ENCODE data around the gene HSPB7. TPM values are rescaled to one million over a fixed set of nuclear protein-coding genes. Genes with fewer than 3 reads are reported as not detected.
"Not testable (repeated sequence)": the region's sequence is repeated elsewhere in the genome, so short reads cannot be mapped to it uniquely, and the experiment has no call there.

Gene HSPB7
- total RNA-seq, 3 donors from 2014 or later (not counting 1 experiment from before 2014, with no cell fraction given), result not detected

DNA sequence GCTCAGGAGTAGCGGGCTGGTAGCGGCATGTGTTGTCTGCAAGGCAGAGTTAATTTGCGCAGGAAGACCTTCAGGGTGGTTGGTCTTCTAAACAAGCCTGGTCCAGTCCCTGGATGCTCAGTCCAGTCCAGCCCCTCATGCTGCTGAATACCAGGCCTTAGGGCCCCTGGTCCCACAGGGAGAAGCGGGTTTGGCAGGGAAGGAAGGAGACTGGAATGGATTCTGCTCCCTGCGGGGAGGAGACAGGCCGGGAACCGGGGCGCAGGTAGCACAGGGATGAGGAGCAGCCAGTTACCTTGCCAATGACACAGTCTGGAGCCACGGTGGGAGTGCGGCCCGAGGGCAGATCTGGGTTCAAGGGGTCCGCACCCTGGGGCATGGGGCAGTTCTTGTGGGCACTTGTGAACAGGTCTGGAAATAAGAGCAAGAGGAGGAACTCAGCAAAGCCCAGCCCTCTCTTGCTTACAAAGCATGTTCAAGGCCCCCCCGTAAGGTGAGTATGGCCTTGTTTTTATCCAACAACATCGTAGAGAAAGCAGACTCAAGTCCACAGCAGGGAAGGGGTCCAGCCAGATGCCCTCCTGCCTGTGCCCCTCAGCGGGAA is 45.5 kb upstream of the HSPB7 start:
- Mint-ChIP-seq H3K4me1 (peaks cover 16 to 20% of the 10 kb centered on the region in 2 donors), H3K4me3 (no peak overlapping the region), H3K36me3 (no peaks in the 10 kb centered on the region), H3K9me3 (no peaks in the 10 kb centered on the region), H3K27ac (no peak overlapping the region), H3K27me3 (ENCODE audit: low read depth in 2 of 2) (peaks cover 6 to 18% of the 10 kb centered on the region in 2 donors)
- no peaks in the 10 kb centered on the region for H3K9me3 ChIP-seq (ENCODE audit: control insufficient read depth, insufficient read depth, low read length)
- intact Hi-C loops (cut with micrococcal nuclease), result no loop called here
- DNase-seq, result no peak
- ATAC-seq, result no peak
- no peak overlapping the region for H3K27ac ChIP-seq (ENCODE audit: low read length)
- no peaks in the 10 kb centered on the region for H3K27me3 ChIP-seq (ENCODE audit: control insufficient read depth, insufficient read depth, low read length)
- no peaks in the 10 kb centered on the region for H3K36me3 ChIP-seq (ENCODE audit: control insufficient read depth, insufficient read depth, low read length)
- TF ChIP-seq, protein P1, sequence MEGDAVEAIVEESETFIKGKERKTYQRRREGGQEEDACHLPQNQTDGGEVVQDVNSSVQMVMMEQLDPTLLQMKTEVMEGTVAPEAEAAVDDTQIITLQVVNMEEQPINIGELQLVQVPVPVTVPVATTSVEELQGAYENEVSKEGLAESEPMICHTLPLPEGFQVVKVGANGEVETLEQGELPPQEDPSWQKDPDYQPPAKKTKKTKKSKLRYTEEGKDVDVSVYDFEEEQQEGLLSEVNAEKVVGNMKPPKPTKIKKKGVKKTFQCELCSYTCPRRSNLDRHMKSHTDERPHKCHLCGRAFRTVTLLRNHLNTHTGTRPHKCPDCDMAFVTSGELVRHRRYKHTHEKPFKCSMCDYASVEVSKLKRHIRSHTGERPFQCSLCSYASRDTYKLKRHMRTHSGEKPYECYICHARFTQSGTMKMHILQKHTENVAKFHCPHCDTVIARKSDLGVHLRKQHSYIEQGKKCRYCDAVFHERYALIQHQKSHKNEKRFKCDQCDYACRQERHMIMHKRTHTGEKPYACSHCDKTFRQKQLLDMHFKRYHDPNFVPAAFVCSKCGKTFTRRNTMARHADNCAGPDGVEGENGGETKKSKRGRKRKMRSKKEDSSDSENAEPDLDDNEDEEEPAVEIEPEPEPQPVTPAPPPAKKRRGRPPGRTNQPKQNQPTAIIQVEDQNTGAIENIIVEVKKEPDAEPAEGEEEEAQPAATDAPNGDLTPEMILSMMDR (IDR thresholded peaks at IDR 0.05), result no peak
- WGBS (ENCODE audit: insufficient coverage), result 92% methylated on average over 15 of the region's 15 CpGs
- H3K4me1 ChIP-seq (ENCODE audit: control insufficient read depth, insufficient read depth, low read length), result peaks cover 13% of the 10 kb centered on the region
- H3K4me3 ChIP-seq (ENCODE audit: low read length), result no peak overlapping the region

DNA sequence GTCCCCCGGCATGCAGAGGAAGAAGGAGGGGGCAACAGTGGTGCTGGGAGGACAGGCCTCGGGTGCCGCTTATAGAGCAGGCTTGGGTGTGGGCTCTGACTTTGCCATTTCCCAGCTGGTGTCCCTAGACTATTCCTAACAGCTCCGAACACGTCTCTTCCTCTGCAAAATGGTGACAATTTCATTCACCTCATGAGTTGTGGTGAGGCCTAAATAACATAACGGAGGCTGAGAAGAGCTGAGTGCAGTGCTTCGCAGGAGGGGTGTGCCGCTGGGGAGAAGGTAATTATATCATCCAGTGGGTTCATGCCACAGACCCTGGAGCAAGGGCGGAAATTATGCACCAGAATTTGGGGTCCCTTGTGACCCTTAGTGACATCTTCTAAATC is 44.8 kb upstream of the HSPB7 start:
- intact Hi-C loops (cut with micrococcal nuclease), result loop anchor here (1.0 kb wide), 1 partner anchor 22 kb away; no protein-coding TSS in a partner anchor
- H3K4me3 ChIP-seq (ENCODE audit: low read length); H3K36me3 Mint-ChIP-seq; H3K4me3 Mint-ChIP-seq; H3K27ac ChIP-seq (ENCODE audit: low read length); H3K9me3 Mint-ChIP-seq; H3K27me3 ChIP-seq (ENCODE audit: control insufficient read depth, insufficient read depth, low read length); DNase-seq; H3K9me3 ChIP-seq (ENCODE audit: control insufficient read depth, insufficient read depth, low read length); H3K27ac Mint-ChIP-seq; H3K36me3 ChIP-seq (ENCODE audit: control insufficient read depth, insufficient read depth, low read length); ATAC-seq: not testable (repeated sequence)
- peaks cover 13% of the 10 kb centered on the region for H3K4me1 ChIP-seq (ENCODE audit: control insufficient read depth, insufficient read depth, low read length)
- WGBS (ENCODE audit: insufficient coverage), result 92% methylated on average over 8 of the region's 9 CpGs
- Mint-ChIP-seq H3K27me3 (ENCODE audit: low read depth in 2 of 2) (peaks cover 6 to 16% of the 10 kb centered on the region in 2 donors), H3K4me1 (peaks cover 16 to 20% of the 10 kb centered on the region in 2 donors)

DNA sequence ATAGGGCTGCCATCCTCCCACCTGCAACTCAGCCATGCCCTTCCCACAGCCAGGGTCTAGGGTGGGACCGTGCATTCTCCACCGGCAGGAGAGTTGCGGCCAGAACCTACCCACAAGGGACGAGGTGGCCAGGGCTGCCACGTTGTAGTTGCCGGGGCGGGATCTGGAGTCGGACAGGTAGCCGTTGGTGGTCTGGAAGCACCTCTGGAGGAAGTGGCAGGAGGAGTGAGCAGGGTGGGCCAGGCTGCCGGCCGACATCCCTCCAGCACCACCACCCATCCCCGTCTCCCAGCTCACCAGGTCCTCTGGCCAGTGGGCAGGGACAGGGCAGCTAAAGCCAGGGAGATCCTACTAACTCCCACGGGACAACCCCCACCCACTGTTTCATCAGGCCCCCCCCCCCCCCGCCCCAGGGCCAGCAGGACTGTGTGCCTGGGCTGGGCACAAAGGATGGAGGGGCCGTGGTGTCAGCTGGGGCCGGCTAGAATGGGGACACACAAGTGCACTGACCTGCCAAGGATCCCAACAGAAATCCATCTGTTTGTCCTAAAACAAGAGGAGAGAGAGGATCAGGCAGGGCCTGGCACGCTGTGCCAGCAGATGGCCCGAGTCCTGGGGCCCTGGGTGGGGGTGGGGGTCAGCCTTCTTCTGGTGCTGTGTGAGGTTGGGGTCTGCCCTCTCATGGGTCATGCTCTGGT is 44.3 kb upstream of the HSPB7 start:
- not testable (repeated sequence) for ATAC-seq, H3K4me3 Mint-ChIP-seq

DNA sequence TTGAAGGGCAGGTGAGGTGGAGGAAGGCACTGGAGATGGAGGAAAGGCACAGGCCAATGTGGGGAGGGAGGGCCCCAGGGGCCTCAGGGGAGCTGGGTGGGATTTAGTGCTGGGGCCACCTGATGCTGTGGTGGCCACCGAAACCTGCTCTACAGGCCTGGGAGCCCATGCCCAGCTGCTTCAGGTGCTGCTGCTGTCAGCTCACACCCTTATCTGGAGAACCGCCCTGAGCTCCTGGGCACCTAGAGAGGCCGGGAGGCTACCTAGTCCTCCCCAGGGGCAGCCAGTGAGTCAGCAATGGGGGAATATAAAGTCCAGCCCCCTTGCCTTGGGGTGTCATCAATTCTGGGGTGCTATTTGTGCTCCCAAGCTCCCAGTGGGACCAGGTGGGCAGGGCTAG is 43.4 kb upstream of the HSPB7 start:
- H3K27ac Mint-ChIP-seq, result no peak overlapping the region
- WGBS (ENCODE audit: insufficient coverage), result 89% methylated on average over 3 of the region's 3 CpGs
- no peak for DNase-seq
- no peak overlapping the region for H3K27ac ChIP-seq (ENCODE audit: low read length)
- H3K9me3 ChIP-seq (ENCODE audit: control insufficient read depth, insufficient read depth, low read length), result no peaks in the 10 kb centered on the region
- H3K36me3 ChIP-seq (ENCODE audit: control insufficient read depth, insufficient read depth, low read length), result no peaks in the 10 kb centered on the region
- H3K27me3 Mint-ChIP-seq (ENCODE audit: low read depth in 2 of 2), result peaks cover 6 to 14% of the 10 kb centered on the region in 2 donors
- H3K36me3 Mint-ChIP-seq, result no peaks in the 10 kb centered on the region
- no peak overlapping the region for H3K4me3 Mint-ChIP-seq
- H3K4me1 Mint-ChIP-seq, result peaks cover 16 to 20% of the 10 kb centered on the region in 2 donors
- no peaks in the 10 kb centered on the region for H3K9me3 Mint-ChIP-seq
- peaks cover 13% of the 10 kb centered on the region for H3K4me1 ChIP-seq (ENCODE audit: control insufficient read depth, insufficient read depth, low read length)
- no peak overlapping the region for H3K4me3 ChIP-seq (ENCODE audit: low read length)
- TF ChIP-seq, protein P1 (IDR thresholded peaks at IDR 0.05), result no peak
- ATAC-seq, result no peak
- no peaks in the 10 kb centered on the region for H3K27me3 ChIP-seq (ENCODE audit: control insufficient read depth, insufficient read depth, low read length)
- intact Hi-C loops (cut with micrococcal nuclease), result no loop called here

More for the DNA sequence above, 44.3 kb upstream of the HSPB7 start:
- 77% methylated on average over 12 of the region's 18 CpGs for WGBS (ENCODE audit: insufficient coverage)
- not testable (repeated sequence) for H3K9me3 ChIP-seq (ENCODE audit: control insufficient read depth, insufficient read depth, low read length); H3K9me3 Mint-ChIP-seq; DNase-seq; H3K36me3 Mint-ChIP-seq; H3K4me3 ChIP-seq (ENCODE audit: low read length); H3K27ac Mint-ChIP-seq; H3K27ac ChIP-seq (ENCODE audit: low read length); H3K36me3 ChIP-seq (ENCODE audit: control insufficient read depth, insufficient read depth, low read length); H3K27me3 ChIP-seq (ENCODE audit: control insufficient read depth, insufficient read depth, low read length)
- intact Hi-C loops (cut with micrococcal nuclease), result loop anchor here (1.0 kb wide), 1 partner anchor 22 kb away; no protein-coding TSS in a partner anchor
- Mint-ChIP-seq H3K27me3 (ENCODE audit: low read depth in 2 of 2) (peaks cover 6 to 14% of the 10 kb centered on the region in 2 donors), H3K4me1 (peaks cover 16 to 20% of the 10 kb centered on the region in 2 donors)
- H3K4me1 ChIP-seq (ENCODE audit: control insufficient read depth, insufficient read depth, low read length), result peaks cover 13% of the 10 kb centered on the region

DNA sequence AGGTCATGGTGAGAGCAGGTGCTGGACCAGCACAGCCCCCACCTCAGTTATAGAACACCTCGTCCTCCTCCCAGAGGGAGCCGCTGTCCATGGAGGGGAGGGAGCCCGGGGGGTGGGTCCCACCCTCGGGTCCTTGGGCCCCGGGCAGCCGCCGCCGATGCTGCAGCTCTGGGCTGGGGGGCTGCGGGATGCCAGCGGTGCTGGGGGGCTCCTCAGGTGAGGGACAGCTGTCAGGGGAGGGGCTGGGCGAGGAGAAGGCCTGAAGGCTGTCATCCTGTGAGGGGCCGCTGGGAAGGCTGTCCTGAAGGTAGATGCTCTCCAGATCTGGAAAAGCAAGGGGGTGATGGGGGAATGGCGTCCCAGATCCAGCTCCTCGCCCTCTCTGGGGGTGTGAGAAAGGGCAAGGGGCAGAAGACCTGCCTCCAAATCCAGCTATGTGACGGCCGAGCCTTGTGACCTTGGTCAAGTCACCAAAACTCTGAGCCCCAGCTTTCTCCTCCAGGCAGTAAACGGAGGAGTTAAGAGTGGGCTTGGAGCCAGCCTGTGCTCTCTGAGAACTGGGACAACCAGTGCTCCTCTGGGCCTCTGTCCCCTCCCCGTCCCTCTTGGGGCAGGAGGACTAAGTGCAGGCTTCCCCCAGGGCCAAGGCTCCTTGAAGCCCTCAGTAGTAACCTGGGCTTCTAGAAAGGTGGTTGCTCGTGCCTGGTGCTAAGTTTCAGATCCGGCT is 40.7 kb upstream of the HSPB7 start:
- H3K27me3 Mint-ChIP-seq (ENCODE audit: low read depth in 2 of 2), result not testable (repeated sequence)

DNA sequence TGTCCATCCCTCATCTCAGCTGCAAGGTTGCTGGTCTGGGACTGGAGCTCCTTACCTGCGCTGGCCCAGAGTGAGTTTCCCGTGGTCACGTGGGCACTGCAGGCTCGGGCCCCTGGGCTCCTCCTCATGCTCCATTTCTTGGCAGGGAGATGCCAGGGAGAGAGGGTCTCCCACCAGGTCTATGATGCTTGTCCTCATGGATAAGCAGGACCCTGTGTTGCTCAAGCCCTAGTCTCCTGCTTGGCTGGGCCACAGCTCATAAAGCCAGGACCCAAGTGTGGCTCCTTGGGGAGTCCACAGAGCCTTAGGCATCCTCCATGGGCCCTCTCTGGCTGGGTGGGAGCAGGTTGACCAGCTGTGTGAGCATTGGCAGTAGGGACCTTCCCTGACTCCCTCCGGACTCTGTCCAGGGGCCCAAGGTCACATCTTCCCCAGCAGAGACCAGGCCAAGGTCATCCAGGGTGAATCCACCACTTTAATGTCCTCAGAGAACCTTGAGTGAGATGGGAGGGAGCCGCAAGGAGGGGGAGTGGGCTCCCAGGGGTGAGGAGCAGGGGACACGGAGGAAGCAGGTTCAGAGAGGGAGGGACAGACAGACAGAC is 39.6 kb upstream of the HSPB7 start:
- H3K4me3 ChIP-seq (ENCODE audit: low read length); H3K4me3 Mint-ChIP-seq; H3K9me3 ChIP-seq (ENCODE audit: control insufficient read depth, insufficient read depth, low read length); H3K27ac Mint-ChIP-seq; H3K36me3 Mint-ChIP-seq; H3K27me3 Mint-ChIP-seq (ENCODE audit: low read depth in 2 of 2); H3K36me3 ChIP-seq (ENCODE audit: control insufficient read depth, insufficient read depth, low read length); DNase-seq; ATAC-seq; H3K9me3 Mint-ChIP-seq; H3K4me1 Mint-ChIP-seq; H3K27me3 ChIP-seq (ENCODE audit: control insufficient read depth, insufficient read depth, low read length); H3K27ac ChIP-seq (ENCODE audit: low read length); H3K4me1 ChIP-seq (ENCODE audit: control insufficient read depth, insufficient read depth, low read length); intact Hi-C loops (cut with micrococcal nuclease): not testable (repeated sequence)
- 83% methylated on average over 6 of the region's 7 CpGs for WGBS (ENCODE audit: insufficient coverage)

More for the DNA sequence above, 40.7 kb upstream of the HSPB7 start:
- H3K4me1 Mint-ChIP-seq; H3K27me3 ChIP-seq (ENCODE audit: control insufficient read depth, insufficient read depth, low read length); H3K9me3 Mint-ChIP-seq; intact Hi-C loops (cut with micrococcal nuclease); H3K27ac Mint-ChIP-seq; H3K36me3 Mint-ChIP-seq; ATAC-seq; H3K4me3 Mint-ChIP-seq; DNase-seq; H3K9me3 ChIP-seq (ENCODE audit: control insufficient read depth, insufficient read depth, low read length); H3K27ac ChIP-seq (ENCODE audit: low read length); H3K4me1 ChIP-seq (ENCODE audit: control insufficient read depth, insufficient read depth, low read length); H3K36me3 ChIP-seq (ENCODE audit: control insufficient read depth, insufficient read depth, low read length); H3K4me3 ChIP-seq (ENCODE audit: low read length): not testable (repeated sequence)
- 79% methylated on average over 12 of the region's 20 CpGs for WGBS (ENCODE audit: insufficient coverage)
